LNCaP clone FGC (cell line): ENCODE measurements around the gene VRK2.

Experiments
- DNase-seq: peaks from one replicate; pipeline ENCODE4 v3.0.0-alpha.2; 2011; ENCODE audit warnings: low read depth
- H3K4me3 ChIP-seq: 2 replicates; pipeline ENCODE4 v1.5.1; 2011; ENCODE audit warnings: mild to moderate bottlenecking, low read depth, low read length, control low read depth
- TF ChIP-seq, protein P1 (sequence below): IDR thresholded peaks from 2 replicates; pipeline ENCODE4 v1.5.1; 2012; ENCODE audit warnings: mild to moderate bottlenecking; ENCODE audit not compliant: control insufficient read depth, insufficient read depth; ENCODE audit errors: extremely low read depth

The VRK2 gene

DNA sequence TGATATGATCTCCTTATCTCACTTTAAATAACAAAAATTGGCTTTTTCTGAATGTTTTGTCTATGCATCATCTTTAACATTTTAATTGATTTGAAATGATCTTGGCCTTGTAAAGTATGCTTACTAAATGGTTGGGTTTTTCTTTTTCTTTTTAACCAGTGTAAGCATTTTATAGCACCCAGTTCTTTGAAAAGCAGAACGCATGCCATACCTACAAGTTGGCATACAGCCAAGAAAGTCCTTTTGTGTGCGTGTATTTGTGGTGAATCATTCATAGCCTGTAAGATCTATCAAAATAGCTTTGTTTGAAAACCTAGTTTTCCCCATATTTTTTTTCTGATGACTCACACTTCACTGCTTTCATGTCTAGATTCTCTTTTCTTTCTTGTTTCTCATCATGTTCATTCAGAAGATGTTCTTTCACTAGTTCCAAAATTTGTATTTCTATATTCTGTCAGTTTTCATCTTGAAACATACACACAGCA lies 4.1 kb upstream of the VRK2 start:
- DNase-seq, result no peak
- H3K4me3 ChIP-seq, result no peak overlapping the region
- TF ChIP-seq, protein P1, sequence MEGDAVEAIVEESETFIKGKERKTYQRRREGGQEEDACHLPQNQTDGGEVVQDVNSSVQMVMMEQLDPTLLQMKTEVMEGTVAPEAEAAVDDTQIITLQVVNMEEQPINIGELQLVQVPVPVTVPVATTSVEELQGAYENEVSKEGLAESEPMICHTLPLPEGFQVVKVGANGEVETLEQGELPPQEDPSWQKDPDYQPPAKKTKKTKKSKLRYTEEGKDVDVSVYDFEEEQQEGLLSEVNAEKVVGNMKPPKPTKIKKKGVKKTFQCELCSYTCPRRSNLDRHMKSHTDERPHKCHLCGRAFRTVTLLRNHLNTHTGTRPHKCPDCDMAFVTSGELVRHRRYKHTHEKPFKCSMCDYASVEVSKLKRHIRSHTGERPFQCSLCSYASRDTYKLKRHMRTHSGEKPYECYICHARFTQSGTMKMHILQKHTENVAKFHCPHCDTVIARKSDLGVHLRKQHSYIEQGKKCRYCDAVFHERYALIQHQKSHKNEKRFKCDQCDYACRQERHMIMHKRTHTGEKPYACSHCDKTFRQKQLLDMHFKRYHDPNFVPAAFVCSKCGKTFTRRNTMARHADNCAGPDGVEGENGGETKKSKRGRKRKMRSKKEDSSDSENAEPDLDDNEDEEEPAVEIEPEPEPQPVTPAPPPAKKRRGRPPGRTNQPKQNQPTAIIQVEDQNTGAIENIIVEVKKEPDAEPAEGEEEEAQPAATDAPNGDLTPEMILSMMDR, result no peak

DNA sequence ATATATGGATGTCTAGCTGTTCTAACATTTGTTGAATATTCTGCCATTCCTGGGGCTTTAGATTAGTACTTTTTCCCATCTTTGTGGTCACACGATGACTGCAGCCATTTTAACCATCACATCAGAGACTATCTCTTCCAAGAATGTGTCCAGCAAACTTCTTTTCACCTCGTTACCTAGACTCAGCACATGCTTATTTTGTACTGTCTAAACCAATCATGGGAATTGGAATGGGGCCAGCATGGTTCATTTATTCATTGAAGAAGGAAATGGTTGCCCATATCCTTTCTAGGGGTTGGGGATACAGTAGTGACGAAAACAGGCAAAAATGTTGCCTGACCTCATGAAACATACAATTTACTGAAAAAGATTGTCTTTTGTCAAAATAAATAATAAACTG lies 2.5 kb upstream of the VRK2 start:
- TF ChIP-seq, protein P1, result no peak
- no peak overlapping the region for H3K4me3 ChIP-seq
- no peak for DNase-seq

DNA sequence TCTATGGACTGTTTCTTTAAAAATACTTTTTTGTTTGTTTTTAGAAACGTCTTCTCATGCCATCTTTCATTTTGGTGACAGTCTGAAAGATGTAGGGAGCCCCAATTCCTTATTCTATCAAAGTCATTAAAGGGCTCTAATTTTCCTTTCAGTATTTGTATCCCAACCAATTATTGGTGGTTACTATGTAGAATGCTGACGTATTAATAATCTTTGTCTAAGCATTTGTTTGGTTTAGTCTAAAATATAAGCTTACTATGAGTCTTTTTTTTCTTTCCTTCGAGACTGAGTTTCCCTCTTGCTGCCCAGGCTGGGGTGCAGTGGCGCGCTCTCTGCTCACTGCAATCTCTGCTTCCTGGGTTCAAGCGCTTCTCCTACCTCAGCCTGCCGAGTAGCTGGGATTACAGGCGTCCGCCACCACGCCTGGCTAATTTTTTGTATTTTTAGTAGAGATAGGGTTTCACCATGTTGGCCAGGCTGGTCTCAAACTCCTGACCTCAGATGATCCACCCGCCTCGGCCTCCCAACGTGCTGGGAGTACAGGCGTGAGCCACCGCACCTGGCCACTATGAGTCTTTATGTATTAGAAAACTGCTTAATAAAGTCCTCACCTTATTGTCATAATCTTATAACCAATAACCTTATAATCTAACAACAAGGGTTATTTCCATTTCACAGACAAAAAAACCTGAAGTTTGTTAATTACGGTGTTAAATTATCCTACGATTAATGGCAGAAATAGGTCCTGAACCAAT lies 849 bp upstream of the VRK2 start:
- TF ChIP-seq, protein P1, result no peak
- no peak for DNase-seq
- H3K4me3 ChIP-seq, result peak overlapping the region; percentile 66

DNA sequence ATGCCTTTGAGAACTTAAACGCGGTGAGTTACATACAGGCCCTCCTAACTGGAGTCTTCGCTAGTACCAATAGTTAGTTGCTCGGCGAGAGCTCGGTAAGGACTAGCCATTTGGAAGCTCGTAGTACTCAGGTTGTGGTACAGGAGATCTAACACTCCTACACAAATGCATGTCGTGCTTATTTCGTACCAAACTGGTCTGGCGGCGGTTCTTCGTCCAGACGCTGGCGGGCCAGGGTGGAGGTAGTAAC lies 346 bp upstream of the VRK2 start:
- DNase-seq, result no peak
- H3K4me3 ChIP-seq, result peak overlapping the region; percentile 66
- TF ChIP-seq, protein P1, result no peak

DNA sequence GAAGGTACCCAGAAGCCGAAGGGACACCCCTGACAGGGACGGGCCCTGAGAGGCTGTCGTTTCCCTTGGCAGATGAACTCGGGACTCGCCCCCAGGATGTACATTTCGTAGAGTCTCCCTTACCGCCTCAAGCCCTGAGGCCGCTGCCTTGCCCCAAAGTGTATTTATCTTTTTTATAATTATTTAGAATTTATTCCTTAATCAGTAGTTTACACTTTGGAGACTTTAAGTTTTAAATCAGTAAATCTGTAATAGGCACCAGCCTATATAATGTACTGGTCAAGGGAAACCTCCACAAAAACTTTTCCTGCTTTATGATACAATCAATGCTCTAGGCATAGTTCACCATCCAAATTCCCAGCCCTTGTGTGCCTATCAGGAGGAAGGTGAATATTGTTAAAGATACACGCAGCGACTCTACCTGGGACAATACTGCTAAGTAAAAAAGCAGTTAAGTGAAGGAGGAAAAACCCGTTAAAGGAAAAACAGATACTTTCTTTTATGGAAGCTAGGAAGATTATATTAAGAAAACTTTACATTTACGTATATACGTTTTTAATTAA lies 848 bp downstream of the VRK2 start:
- TF ChIP-seq, protein P1, result no peak
- DNase-seq, result no peak
- H3K4me3 ChIP-seq, result peak overlapping the region; percentile 66

DNA sequence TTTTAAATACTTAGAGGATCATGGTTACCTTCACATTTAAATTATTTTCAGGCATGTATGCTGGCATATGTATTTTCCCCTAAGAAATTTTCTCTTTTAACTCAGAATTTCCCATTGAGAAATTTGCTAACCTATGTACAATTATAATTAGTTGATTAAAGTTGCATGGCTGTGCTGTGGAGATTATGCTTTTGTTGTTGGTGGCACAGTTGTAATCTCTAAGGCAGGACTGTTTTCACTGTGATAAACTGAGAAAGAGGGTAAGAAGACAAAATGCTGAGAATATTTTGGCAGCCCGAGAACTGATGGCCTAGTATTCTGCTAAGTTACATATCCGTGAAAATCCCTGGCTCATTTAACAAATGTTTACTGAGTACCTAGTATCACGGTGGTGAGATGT lies 1.4 kb downstream of the VRK2 start:
- TF ChIP-seq, protein P1, result no peak
- peak overlapping the region; percentile 66 for H3K4me3 ChIP-seq
- DNase-seq, result no peak

DNA sequence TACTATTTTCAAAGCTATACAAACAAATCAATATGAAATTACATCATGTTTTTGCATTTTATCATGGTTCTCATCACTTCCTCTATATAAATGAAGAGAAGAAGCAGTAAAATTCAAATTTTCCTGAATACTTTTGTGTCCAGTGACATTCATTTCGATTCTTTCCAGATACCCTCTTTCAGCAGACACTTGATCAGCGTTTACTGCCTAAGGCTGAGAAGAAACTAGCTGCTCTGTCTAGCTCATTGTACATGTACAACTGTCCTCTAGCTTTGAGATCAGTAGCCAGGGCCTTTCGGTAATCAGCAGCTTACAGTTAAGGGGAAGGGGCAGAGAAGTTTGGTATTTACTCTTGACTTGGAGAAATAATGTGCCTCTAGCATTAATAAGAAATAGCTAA lies 4.8 kb downstream of the VRK2 start:
- DNase-seq, result no peak
- H3K4me3 ChIP-seq, result no peak overlapping the region
- TF ChIP-seq, protein P1, result no peak
